ENCODE measurements around the gene RALGAPB.

The RALGAPB gene

DNA sequence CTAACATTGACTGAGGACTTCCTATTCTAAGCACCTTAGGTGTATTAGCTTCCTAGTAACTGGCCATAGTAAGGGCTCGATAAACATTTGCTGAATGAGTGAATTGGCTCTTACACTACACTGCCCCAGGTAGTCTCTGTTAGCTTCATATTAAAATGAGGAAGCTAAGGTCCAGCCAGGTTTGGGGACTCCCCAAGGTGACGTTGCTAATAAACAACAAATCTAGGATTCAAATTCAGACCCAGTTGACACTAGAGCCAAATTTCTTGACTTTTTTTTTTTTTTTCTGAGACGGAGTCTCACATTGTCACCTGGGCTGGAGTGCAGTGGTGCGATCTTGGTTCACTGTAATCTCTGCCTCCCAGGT lies 145.2 kb downstream of the RALGAPB start:
- no peak for DNase-seq

DNA sequence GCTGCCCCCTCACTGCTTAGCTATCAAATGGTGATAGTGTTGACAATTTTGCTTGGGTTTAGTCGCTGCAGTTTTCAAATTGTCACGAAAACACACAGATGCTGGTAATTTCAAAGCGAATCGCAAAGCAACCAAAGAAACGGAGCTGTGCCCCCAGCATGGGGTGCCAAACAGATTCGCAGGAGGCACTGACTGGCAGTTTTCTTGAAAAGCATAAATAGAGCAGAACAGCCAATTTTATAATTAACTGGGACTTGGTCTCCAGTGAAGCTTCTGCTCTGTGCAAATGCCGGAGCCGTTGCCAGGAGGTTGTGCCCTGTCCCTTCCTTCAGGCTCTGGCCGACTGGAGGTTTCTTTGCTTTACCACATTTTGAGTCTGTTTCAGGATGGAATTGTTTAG lies 147.8 kb downstream of the RALGAPB start:
- DNase-seq = no peak

DNA sequence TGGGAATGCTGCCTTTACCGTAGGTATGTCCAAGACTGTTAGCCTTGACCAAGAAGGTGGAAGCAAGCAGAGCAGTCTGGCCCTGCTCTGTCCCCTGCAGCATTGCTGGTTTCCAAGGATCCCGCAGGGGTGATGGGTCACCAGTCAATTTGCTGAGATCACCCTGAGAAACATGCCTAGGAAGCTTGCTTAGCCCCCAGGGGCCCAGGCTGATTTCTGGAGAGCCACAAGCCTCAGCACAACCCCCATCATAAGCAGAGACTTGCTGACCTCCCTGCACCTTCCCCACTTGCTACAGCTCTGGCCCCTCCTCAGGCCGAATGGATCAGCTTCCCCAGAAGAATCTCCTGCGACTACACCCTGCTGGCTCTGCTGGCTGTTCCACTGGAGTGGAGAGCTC lies 150.4 kb downstream of the RALGAPB start:
- no peak for DNase-seq

DNA sequence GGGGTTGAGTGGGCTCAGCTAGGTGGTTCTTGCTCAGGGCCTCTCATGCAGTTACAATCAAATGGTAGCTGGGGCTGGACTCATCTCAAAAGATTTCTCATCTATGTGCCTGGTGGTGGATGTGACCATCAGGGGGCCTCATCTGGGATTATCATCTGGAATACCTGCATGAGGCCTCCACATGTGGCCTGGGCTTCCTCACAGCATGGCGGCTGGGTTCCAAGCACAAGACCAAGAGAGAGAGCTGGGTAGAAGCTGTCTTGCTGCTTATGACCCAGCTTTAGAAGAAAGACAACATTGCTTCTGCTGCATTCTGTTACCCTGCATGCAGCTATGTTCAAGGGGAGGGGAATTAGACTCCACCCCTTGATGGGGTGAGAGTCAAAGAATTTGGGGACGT lies 151.4 kb downstream of the RALGAPB start:
- DNase-seq = no peak

DNA sequence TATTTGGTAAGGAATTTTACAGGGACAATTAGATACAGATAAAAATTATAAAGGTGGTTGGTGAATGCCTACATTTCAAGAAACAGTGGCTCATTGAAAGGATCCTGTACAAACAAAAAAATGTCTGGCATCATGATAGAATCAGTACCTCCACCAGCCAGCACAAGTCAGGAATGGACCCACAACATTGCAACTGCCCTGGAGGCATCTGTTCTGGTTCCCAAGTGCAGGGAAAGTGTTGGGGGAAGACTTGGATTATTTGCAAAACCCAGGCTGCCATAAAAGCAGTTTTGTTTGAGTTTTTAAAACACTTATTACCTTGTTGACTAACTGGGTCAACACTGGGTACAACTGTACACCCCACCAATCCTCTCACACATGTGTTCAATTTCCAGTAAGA lies 153.3 kb downstream of the RALGAPB start:
- DNase-seq = no peak

DNA sequence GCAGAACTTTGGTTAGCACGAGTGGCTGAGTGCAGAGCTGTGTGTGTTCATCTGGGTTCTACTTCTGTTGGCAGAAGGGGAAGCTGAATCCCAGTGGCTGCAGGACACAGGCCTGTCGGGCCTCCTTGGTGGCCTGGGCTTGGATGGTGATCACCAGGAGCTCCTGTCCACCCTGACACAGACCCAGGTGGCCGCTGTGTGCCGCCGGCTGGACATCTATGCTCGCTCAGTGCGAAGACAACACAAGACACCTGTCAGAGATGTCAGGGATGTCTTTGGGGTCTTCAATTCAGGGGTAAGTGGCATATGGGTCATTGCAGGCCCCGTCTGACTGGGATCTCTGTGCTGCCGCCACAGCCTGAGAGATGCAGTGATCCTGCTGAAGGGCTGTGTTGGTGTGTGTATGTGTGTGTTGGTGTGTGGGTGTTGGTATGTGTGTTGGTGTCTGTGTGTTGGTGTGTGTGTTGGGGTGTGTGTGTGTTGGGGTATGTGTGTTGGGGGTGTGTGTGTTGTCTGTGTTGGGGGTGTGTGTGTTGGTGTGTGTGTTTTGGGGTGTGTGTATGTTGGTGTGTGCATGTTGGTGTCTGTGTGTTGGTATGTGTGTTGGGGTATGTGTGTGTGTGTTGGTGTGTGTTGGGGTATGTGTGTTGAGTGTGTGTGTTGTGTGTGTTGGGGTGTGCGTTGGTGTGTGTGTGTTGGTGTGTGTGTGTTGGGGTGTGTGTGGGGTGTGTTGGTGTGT lies 154.4 kb downstream of the RALGAPB start:
- no peak for DNase-seq

All from midbrain (tissue), 1 donor.